Tibial nerve (tissue), 4 donors: ENCODE measurements around the gene TPM3. TPM values are rescaled to one million over a fixed set of nuclear protein-coding genes. Genes with fewer than 3 reads are reported as not detected.

Source experiments
- DNase-seq, 2 donors: peaks; one replicate each; pipeline ENCODE4 v3.0.0-alpha.2; 2019; ENCODE audit warnings: low spot score in 2 of 2
- H3K27ac ChIP-seq, 4 donors: fragments of 200-600 bp; sonication (generic) in 3 of 4; one replicate each; pipeline ENCODE4 v1.5.1; 2017 to 2019; ENCODE audit warnings: mild to moderate bottlenecking in 1 of 4
- H3K27me3 ChIP-seq, 2 donors: fragments of 200-600 bp; sonication (generic) in 1 of 2; one replicate each; pipeline versions ENCODE4 v1.5.1 to v1.6.0; 2017 to 2019
- H3K36me3 ChIP-seq, 3 donors: fragments of 200-600 bp; sonication (generic); one replicate each; pipeline ENCODE4 v1.5.1; 2018 to 2019
- H3K4me1 ChIP-seq, 4 donors: fragments of 200-600 bp; sonication (generic) in 3 of 4; one replicate each; pipeline ENCODE4 v1.5.1; 2017 to 2019
- H3K4me3 ChIP-seq, 4 donors: fragments of 200-600 bp; sonication (generic) in 3 of 4; one replicate each; pipeline ENCODE4 v1.5.1; 2017 to 2019; ENCODE audit warnings: mild to moderate bottlenecking in 1 of 4, moderate library complexity in 1 of 4
- H3K9me3 ChIP-seq, 4 donors: fragments of 200-600 bp; sonication (generic) in 3 of 4; one replicate each; pipeline ENCODE4 v1.5.1; 2017 to 2019
- EP300 ChIP-seq, 2 donors: sonication (generic); formaldehyde crosslinking; IDR thresholded peaks; one replicate each; pipeline ENCODE4 v1.6.1; 2017; ENCODE audit warnings: antibody characterized with exemption in 2 of 2, mild to moderate bottlenecking in 1 of 2
- POLR2A ChIP-seq, 2 donors: fragments of 450-650 bp; IDR thresholded peaks; one replicate each; pipeline ENCODE4 v1.6.1; 2017; ENCODE audit warnings: antibody characterized with exemption in 2 of 2, mild to moderate bottlenecking in 2 of 2, moderate library complexity in 2 of 2
- WGBS, 2 donors: methylation state at CpG; one replicate each; pipeline ENCODE4 v1.1.5; 2018; 5-methylcytosine and 5-hydroxymethylcytosine counted together
- total RNA-seq, 4 donors: library from RNA; depleted of rRNA; stranded (reverse); fragments of >200 nt; gene quantifications; one replicate each; pipeline ENCODE4 v1.1.0, GENCODE V29; 2016
- TF ChIP-seq, protein P1 (sequence below), 5 experiments: fragments of 200-600 bp in 3 of 5; fragments of 450-650 bp in 2 of 5; sonication (generic) in 3 of 5; IDR thresholded peaks; one replicate each; pipeline ENCODE4 v1.5.1; 2016 to 2019; ENCODE audit warnings: antibody characterized with exemption in 5 of 5, mild to moderate bottlenecking in 3 of 5, moderate library complexity in 2 of 5

Gene TPM3
- total RNA-seq, 4 donors from 2014 or later = 170 to 251 (median 222) TPM

DNA sequence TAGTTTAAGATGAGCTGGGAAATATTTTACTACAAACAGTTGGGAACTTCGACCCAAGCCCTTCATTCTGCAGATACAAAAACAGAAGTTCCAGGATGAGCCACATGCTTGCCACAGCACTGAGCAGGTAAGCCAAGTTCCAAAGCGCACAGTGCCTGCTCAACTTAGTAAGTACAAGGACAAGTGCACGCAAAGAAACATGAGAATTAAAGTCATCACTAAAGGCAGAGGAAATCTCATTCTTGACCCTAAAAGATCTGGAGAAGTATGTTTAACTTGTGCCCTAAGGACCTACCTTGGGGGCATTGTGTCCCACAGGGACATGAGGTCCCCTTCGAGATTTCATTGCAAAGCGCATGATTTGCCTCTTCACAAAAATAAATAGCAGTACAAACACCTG lies 27.6 kb upstream of the TPM3 start:
- H3K4me3 ChIP-seq = peak overlapping the region; percentile 56 to 91 (median 85)
- no peak for TF ChIP-seq POLR2A (IDR thresholded peaks at IDR 0.05)
- TF ChIP-seq EP300 (IDR thresholded peaks at IDR 0.05) = no peak
- TF ChIP-seq, protein P1, sequence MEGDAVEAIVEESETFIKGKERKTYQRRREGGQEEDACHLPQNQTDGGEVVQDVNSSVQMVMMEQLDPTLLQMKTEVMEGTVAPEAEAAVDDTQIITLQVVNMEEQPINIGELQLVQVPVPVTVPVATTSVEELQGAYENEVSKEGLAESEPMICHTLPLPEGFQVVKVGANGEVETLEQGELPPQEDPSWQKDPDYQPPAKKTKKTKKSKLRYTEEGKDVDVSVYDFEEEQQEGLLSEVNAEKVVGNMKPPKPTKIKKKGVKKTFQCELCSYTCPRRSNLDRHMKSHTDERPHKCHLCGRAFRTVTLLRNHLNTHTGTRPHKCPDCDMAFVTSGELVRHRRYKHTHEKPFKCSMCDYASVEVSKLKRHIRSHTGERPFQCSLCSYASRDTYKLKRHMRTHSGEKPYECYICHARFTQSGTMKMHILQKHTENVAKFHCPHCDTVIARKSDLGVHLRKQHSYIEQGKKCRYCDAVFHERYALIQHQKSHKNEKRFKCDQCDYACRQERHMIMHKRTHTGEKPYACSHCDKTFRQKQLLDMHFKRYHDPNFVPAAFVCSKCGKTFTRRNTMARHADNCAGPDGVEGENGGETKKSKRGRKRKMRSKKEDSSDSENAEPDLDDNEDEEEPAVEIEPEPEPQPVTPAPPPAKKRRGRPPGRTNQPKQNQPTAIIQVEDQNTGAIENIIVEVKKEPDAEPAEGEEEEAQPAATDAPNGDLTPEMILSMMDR (IDR thresholded peaks at IDR 0.05) = no peak
- peaks cover 5 to 55% (median 38%) of the 10 kb centered on the region in 4 donors for H3K4me1 ChIP-seq
- H3K27ac ChIP-seq = peak overlapping the region; percentile 96 to 98 (median 98)
- WGBS, 2 donors = 17 to 19% methylated on average over 5 of the region's 5 CpGs
- H3K36me3 ChIP-seq = peaks cover 0 to 32% (median 0%) of the 10 kb centered on the region in 3 donors
- H3K9me3 ChIP-seq = no peaks in the 10 kb centered on the region
- H3K27me3 ChIP-seq = no peaks in the 10 kb centered on the region
- DNase-seq = peak in 1 of 2 donors; percentile 14

DNA sequence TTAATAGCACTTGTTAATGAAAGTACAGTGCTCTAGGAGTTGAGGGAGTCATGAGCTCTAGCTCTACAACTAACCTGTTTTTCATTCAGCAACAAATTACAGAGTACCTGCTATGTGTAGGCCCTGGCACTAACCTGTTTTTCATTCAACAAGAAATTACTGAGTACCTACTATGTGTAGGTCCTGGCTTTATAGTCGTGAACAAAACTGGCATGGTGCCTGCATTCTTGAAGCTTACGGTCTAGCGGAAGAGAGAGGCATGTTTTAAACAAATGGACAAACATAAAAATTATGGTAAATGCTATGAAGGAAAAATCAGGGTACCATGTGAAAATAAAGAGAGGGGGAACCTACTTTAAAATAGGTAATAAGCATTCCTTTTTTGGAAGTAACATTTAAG lies 26.6 kb upstream of the TPM3 start:
- peaks cover 5 to 45% (median 32%) of the 10 kb centered on the region in 4 donors for H3K4me1 ChIP-seq
- no peaks in the 10 kb centered on the region for H3K9me3 ChIP-seq
- H3K4me3 ChIP-seq = peak overlapping the region in 1 of 4 donors; percentile 81
- H3K36me3 ChIP-seq = peaks cover 0 to 41% (median 9%) of the 10 kb centered on the region in 3 donors
- H3K27me3 ChIP-seq = no peaks in the 10 kb centered on the region
- TF ChIP-seq POLR2A (IDR thresholded peaks at IDR 0.05) = no peak
- TF ChIP-seq, protein P1 (IDR thresholded peaks at IDR 0.05) = no peak
- no peak for TF ChIP-seq EP300 (IDR thresholded peaks at IDR 0.05)
- peak overlapping the region in 2 of 4 donors; percentile 96 to 98 for H3K27ac ChIP-seq
- 46 to 55% methylated on average over 3 of the region's 3 CpGs for WGBS, 2 donors
- no peak for DNase-seq

DNA sequence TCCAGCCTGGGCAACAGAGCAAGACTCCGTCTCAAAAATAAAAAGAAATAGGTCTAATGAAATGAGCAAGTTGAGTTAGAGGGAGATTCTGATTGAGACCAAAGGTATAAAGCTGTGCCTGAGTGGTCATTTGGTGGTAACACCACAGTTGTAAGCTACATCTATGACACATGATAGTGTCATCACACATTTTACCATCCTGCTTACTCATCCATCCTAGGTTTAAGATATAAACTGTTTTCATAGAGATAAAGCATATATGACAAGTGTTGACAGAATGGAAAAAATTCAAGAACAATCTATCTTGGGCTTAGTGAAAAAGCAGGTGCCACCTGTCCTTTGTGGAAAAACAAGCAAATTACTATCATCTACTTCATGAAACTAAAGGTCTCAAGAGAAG lies 21.4 kb upstream of the TPM3 start:
- peaks cover 2 to 90% (median 34%) of the 10 kb centered on the region in 3 donors for H3K36me3 ChIP-seq
- TF ChIP-seq, protein P1 (IDR thresholded peaks at IDR 0.05) = no peak
- no peak for TF ChIP-seq EP300 (IDR thresholded peaks at IDR 0.05)
- TF ChIP-seq POLR2A (IDR thresholded peaks at IDR 0.05) = no peak
- no peak for DNase-seq
- H3K27me3 ChIP-seq = no peaks in the 10 kb centered on the region
- no peak overlapping the region for H3K27ac ChIP-seq
- H3K9me3 ChIP-seq = no peaks in the 10 kb centered on the region
- WGBS, 2 donors = 83 to 96% methylated on average over 1 of the region's 1 CpG
- H3K4me1 ChIP-seq = peaks cover 0 to 11% (median 5%) of the 10 kb centered on the region in 4 donors
- H3K4me3 ChIP-seq = no peak overlapping the region

DNA sequence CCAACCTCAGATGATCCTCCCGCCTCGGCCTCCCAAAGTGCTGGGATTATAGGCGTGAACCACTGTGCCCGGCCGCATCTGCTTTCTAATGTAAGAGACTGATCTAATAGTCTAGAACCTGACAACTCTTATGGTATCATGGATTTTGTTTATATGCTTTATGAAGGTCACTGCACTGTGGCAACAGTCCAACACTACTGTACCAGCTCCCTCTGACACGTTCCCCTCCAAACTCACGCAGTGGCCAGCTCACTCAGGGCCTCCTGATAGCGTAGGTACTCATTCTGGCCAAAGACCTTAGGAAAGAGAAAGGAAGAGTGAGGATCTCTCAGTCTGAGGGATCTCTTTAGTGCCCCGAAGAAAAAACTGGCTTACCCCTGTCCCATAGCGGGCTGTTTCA lies 20.2 kb upstream of the TPM3 start:
- DNase-seq = no peak
- H3K9me3 ChIP-seq = no peaks in the 10 kb centered on the region
- H3K27ac ChIP-seq = no peak overlapping the region
- no peak overlapping the region for H3K4me3 ChIP-seq
- H3K36me3 ChIP-seq = peaks cover 3 to 90% (median 39%) of the 10 kb centered on the region in 3 donors
- 93 to 98% methylated on average over 10 of the region's 10 CpGs for WGBS, 2 donors
- no peaks in the 10 kb centered on the region for H3K27me3 ChIP-seq
- no peak for TF ChIP-seq EP300 (IDR thresholded peaks at IDR 0.05)
- TF ChIP-seq, protein P1 (IDR thresholded peaks at IDR 0.05) = no peak
- TF ChIP-seq POLR2A (IDR thresholded peaks at IDR 0.05) = no peak
- H3K4me1 ChIP-seq = no peaks in the 10 kb centered on the region

DNA sequence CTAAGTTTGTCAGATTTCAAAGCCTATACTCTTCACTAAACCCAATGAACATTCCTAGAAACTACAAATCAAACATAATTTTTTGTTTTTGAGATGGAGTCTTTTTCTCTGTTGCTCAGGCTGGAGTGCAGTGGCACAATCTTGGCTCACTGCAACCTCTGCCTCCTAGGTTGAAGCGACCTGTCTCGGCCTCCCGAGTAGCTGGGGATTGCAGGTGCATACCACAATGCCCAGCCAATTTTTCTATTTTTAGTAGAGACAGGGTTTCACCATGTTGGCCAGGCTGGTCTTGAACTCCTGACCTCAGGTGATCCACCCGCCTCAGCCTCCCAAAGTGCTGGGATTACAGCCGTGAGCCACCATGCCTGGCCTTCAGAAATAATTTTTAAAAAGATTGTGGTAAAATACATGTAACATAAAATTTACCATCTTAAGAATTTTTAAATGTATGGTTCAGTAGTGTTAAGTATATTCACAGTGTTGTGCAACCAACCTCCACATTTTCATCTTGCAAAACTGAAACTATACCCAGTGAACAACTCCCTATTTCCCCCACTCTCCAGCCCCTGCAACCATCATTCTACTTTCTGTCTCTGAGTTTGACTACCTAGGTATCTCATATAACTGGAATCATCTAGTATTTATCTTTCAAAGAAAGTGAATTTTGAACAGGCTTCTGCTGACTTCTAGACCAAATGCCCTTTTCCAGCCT lies 16.9 kb upstream of the TPM3 start:
- TF ChIP-seq POLR2A (IDR thresholded peaks at IDR 0.05) = no peak
- TF ChIP-seq, protein P1 (IDR thresholded peaks at IDR 0.05) = no peak
- TF ChIP-seq EP300 (IDR thresholded peaks at IDR 0.05) = no peak
- Histone ChIP-seq H3K9me3 (no peaks in the 10 kb centered on the region), H3K27ac (no peak overlapping the region), H3K36me3 (peaks cover 4 to 90% (median 35%) of the 10 kb centered on the region in 3 donors), H3K27me3 (no peaks in the 10 kb centered on the region), H3K4me3 (no peak overlapping the region), H3K4me1 (no peaks in the 10 kb centered on the region)
- DNase-seq = no peak
- WGBS, 2 donors = 88 to 90% methylated on average over 5 of the region's 5 CpGs
